Endothelial cell of umbilical vein (primary cell): ENCODE measurements around the gene RTCA. TPM values are rescaled to one million over a fixed set of nuclear protein-coding genes. Genes with fewer than 3 reads are reported as not detected.

Experiments
- BruUV-seq: library from RNA; stranded (reverse); fragments of 400-500 nt; replicated peaks from 2 replicates; lab custom pipeline; 2021; lab: Mats Ljungman, UMichigan
- CTCF ChIA-PET: fragments of 300-600, 350-600 bp; sonication (Branson Sonifier 250); formaldehyde crosslinking; loops from one replicate; lab custom pipeline; 2021; ENCODE audit warnings: antibody characterized with exemption, inconsistent platforms; lab: Charles Lee
- POLR2A ChIA-PET: fragments of 300-600, 350-600 bp; sonication (Branson Sonifier 250); formaldehyde crosslinking; loops from one replicate; lab custom pipeline; 2021; ENCODE audit warnings: antibody characterized with exemption, inconsistent platforms; lab: Charles Lee
- DNase-seq: peaks from one replicate; pipeline ENCODE4 v3.0.0-alpha.2; 2011; ENCODE audit warnings: low read depth, low spot score
- FAIRE-seq: peaks from 2 replicates; lab custom pipeline; 2011; peaks lifted over from hg19 to GRCh38; lab: Jason Lieb, UNC
- H2AFZ ChIP-seq: 2 replicates; pipeline ENCODE4 v1.6.0; 2012; ENCODE audit warnings: low read depth, low read length, control low read depth, inconsistent platforms
- H3K27ac ChIP-seq: 2 replicates; pipeline ENCODE4 v1.5.1; 2011; ENCODE audit warnings: low read depth, mild to moderate bottlenecking, control low read depth, low read length, moderate library complexity; ENCODE audit not compliant: insufficient read depth
- H3K27me3 ChIP-seq, 2 experiments: 2 replicates each; pipeline versions ENCODE4 v1.6.0 to v1.6.1; 2011; ENCODE audit warnings: low read length in 2 of 2, mixed read lengths in 1 of 2; ENCODE audit not compliant: control insufficient read depth in 2 of 2, insufficient read depth in 2 of 2
- H3K36me3 ChIP-seq, 2 experiments: 2 replicates in 1 of 2; 3 replicates in 1 of 2; pipeline ENCODE4 v1.5.1; 2011; ENCODE audit warnings: low read length in 2 of 2, mild to moderate bottlenecking in 1 of 2, moderate library complexity in 1 of 2; ENCODE audit not compliant: control insufficient read depth in 2 of 2, insufficient read depth in 2 of 2; ENCODE audit errors: extremely low read depth in 1 of 2
- H3K4me1 ChIP-seq: 3 replicates; pipeline ENCODE4 v1.5.1; 2011; ENCODE audit warnings: mild to moderate bottlenecking, low read length; ENCODE audit not compliant: control insufficient read depth, insufficient read depth; ENCODE audit errors: extremely low read depth
- H3K4me2 ChIP-seq: 2 replicates; pipeline ENCODE4 v1.6.1; 2011; ENCODE audit warnings: low read length, control low read depth, mixed read lengths; ENCODE audit not compliant: insufficient read depth
- H3K4me3 ChIP-seq, 3 experiments: fragments of 200-600 bp in 1 of 3; sonication (generic), shearing (Covaris generic) in 1 of 3; replicated peaks in 1 of 3; 2 replicates each; pipeline ENCODE4 v1.5.1; 2011 to 2016; ENCODE audit warnings: control low read depth in 3 of 3, low read length in 3 of 3, mild to moderate bottlenecking in 2 of 3, inconsistent platforms in 1 of 3, low read depth in 1 of 3, moderate library complexity in 1 of 3; ENCODE audit not compliant: insufficient read depth in 1 of 3
- H3K79me2 ChIP-seq: 2 replicates; pipeline ENCODE4 v1.6.0; 2012; ENCODE audit warnings: low read length, inconsistent platforms; ENCODE audit not compliant: control insufficient read depth, insufficient read depth
- H3K9ac ChIP-seq: replicated peaks from 2 replicates; pipeline ENCODE3; 2011; ENCODE audit warnings: low read length, control low read depth; ENCODE audit not compliant: insufficient read depth; ENCODE audit errors: extremely low read depth
- H3K9me1 ChIP-seq: replicated peaks from 3 replicates; pipeline ENCODE4 v1.6.0; 2011; ENCODE audit warnings: mild to moderate bottlenecking, low read length; ENCODE audit not compliant: control insufficient read depth, insufficient read depth; ENCODE audit errors: extremely low read depth
- H3K9me3 ChIP-seq: replicated peaks from 2 replicates; pipeline ENCODE4 v1.5.1; 2012; ENCODE audit warnings: low read length, inconsistent platforms; ENCODE audit not compliant: control insufficient read depth, insufficient read depth
- H4K20me1 ChIP-seq: replicated peaks from 2 replicates; pipeline ENCODE3; 2011; ENCODE audit warnings: mild to moderate bottlenecking, low read length; ENCODE audit not compliant: control insufficient read depth, insufficient read depth; ENCODE audit errors: extremely low read depth
- EZH2 ChIP-seq: IDR thresholded peaks from 2 replicates; pipeline ENCODE4 v1.6.1; 2012; ENCODE audit warnings: borderline replicate concordance, low read depth, mild to moderate bottlenecking, moderate library complexity, low read length, inconsistent platforms; ENCODE audit not compliant: severe bottlenecking
- FOS ChIP-seq: IDR thresholded peaks from 2 replicates; pipeline ENCODE4 v1.6.1; 2011; ENCODE audit warnings: mild to moderate bottlenecking, low read length, moderate library complexity, borderline replicate concordance; ENCODE audit not compliant: insufficient read depth
- GATA2 ChIP-seq: IDR thresholded peaks from 2 replicates; pipeline ENCODE4 v1.7.0; 2011; ENCODE audit warnings: low read depth, mild to moderate bottlenecking, moderate library complexity, mixed read lengths, low read length; ENCODE audit not compliant: insufficient read length, insufficient read depth
- MYC ChIP-seq: IDR thresholded peaks from one replicate; pipeline ENCODE4 v1.6.1; 2011; ENCODE audit warnings: mild to moderate bottlenecking, low read depth, low read length
- POLR2A ChIP-seq: IDR thresholded peaks from 2 replicates; pipeline ENCODE4 v1.6.1; 2012; ENCODE audit warnings: low read depth, mild to moderate bottlenecking, control low read depth, low read length
- POLR2AphosphoS5 ChIP-seq: IDR thresholded peaks from 2 replicates; pipeline ENCODE4 v1.6.1; 2012; ENCODE audit warnings: low read depth, mild to moderate bottlenecking, control low read depth, low read length, moderate library complexity; ENCODE audit not compliant: insufficient read depth
- dilution Hi-C: fragments of 300-500 bp; cut with MboI; formaldehyde crosslinking; loops from one replicate; pipeline ENCODE4 v1.15.0; 2019; ENCODE audit warnings: low sequenced_read_pairs; ENCODE audit not compliant: extremely low pct_ligation_motif_present
- intact Hi-C: fragments of 100-400 bp; cut with micrococcal nuclease; formaldehyde crosslinking; loops from one replicate; pipeline ENCODE4 v1.10.0; 2022
- polyA plus RNA-seq, 4 experiments: library from polyadenylated mRNA; depleted of rRNA in 3 of 4; stranded (reverse) in 3 of 4; unstranded in 1 of 4; fragments of >200 nt; gene quantifications; 2 replicates each; pipeline versions ENCODE4 v1.2.1 to v1.2.3, GENCODE V29; 2011 to 2012; ENCODE audit warnings: missing spikeins in 1 of 4
- total RNA-seq: library from RNA; stranded (reverse); gene quantifications from 2 replicates; pipeline ENCODE4 v1.2.3, GENCODE V29; 2021
- TF ChIP-seq, protein P1 (sequence below), 2 donors: IDR thresholded peaks; 1 replicate in 1 of 2; 2 replicates in 1 of 2; pipeline ENCODE4 v1.5.1; 2011; ENCODE audit warnings: low read length in 2 of 2, mild to moderate bottlenecking in 2 of 2, moderate library complexity in 2 of 2, control low read depth in 1 of 2, inconsistent platforms in 1 of 2, low read depth in 1 of 2; ENCODE audit not compliant: insufficient read depth in 1 of 2; ENCODE audit errors: extremely low read depth in 1 of 2

Gene RTCA
- total and polyA plus RNA-seq, 2 donors (not counting 3 experiments of a cell fraction or from before 2014, with no cell fraction given): 20.3 to 46.6 TPM

DNA sequence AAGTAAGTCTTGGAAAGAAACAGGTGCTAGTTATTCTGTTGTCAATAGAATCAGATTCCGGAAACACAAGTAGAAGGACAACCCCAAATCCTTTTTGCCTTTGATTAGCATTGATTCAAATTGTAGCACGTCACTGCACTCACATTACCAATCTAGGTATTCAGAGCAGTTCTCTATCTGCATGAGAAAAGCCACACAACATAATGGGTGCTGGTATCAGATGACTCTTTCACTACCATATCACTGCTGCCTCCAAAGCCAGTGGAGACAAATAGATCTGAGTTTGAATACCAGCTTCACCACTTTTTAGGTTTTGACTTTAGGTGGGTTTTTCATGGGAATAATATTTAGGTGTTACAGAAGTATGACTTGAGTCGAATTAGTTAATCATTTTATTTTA lies 38.9 kb downstream of the RTCA start:
- no peak for DNase-seq
- dilution Hi-C loops (no loop called here), intact Hi-C loops (loop anchor here (5.0 kb wide), 1 partner anchor 47 kb away; the partner anchor contains the start of gene CDC14A)
- H3K4me2 ChIP-seq: no peak overlapping the region
- no peaks in the 10 kb centered on the region for H3K27me3 ChIP-seq
- no peaks in the 10 kb centered on the region for H3K36me3 ChIP-seq
- CTCF ChIA-PET: no interaction called here
- no peak for TF ChIP-seq FOS
- TF ChIP-seq EZH2: no peak
- no peak for TF ChIP-seq POLR2AphosphoS5
- TF ChIP-seq, protein P1, sequence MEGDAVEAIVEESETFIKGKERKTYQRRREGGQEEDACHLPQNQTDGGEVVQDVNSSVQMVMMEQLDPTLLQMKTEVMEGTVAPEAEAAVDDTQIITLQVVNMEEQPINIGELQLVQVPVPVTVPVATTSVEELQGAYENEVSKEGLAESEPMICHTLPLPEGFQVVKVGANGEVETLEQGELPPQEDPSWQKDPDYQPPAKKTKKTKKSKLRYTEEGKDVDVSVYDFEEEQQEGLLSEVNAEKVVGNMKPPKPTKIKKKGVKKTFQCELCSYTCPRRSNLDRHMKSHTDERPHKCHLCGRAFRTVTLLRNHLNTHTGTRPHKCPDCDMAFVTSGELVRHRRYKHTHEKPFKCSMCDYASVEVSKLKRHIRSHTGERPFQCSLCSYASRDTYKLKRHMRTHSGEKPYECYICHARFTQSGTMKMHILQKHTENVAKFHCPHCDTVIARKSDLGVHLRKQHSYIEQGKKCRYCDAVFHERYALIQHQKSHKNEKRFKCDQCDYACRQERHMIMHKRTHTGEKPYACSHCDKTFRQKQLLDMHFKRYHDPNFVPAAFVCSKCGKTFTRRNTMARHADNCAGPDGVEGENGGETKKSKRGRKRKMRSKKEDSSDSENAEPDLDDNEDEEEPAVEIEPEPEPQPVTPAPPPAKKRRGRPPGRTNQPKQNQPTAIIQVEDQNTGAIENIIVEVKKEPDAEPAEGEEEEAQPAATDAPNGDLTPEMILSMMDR (IDR thresholded peaks at IDR 0.05; ENCODE audit: extremely low read depth in 1 of 2, insufficient read depth in 1 of 2, low read depth in 1 of 2, low read length in 2 of 2): no peak
- no peak for TF ChIP-seq GATA2
- TF ChIP-seq MYC: no peak
- TF ChIP-seq POLR2A: no peak
- no peak for FAIRE-seq
- H3K9me1 ChIP-seq: no peaks in the 10 kb centered on the region
- no TSS peak for BruUV-seq
- H3K4me1 ChIP-seq: peaks cover 9% of the 10 kb centered on the region
- H3K9ac ChIP-seq: no peak overlapping the region
- H3K4me3 ChIP-seq: no peak overlapping the region
- POLR2A ChIA-PET: no interaction called here
- no peaks in the 10 kb centered on the region for H3K9me3 ChIP-seq
- no peak overlapping the region for H2AFZ ChIP-seq
- H4K20me1 ChIP-seq: no peaks in the 10 kb centered on the region
- no peaks in the 10 kb centered on the region for H3K79me2 ChIP-seq
- no peak overlapping the region for H3K27ac ChIP-seq
